NCI-H524 treated with DMSO at 0.1 percent for 48 hours (cell line): Measurements from ENCODE around the gene MMP2.

Experiments used
- DNase-seq: peaks from one replicate; lab custom pipeline; 2025; lab: John Stamatoyannopoulos, UW

Gene MMP2

GRCh38 chr16:55513616-55514015, 34.6 kb downstream of the MMP2 start:
- DNase-seq: no peak

GRCh38 chr16:55515111-55515510, 36.1 kb downstream of the MMP2 start:
- no peak for DNase-seq

- DNase-seq: no peak
Observed at GRCh38 chr16:55521792-55522191, 42.8 kb downstream of the MMP2 start.

- no peak for DNase-seq
Observed at GRCh38 chr16:55526441-55526840, 47.4 kb downstream of the MMP2 start.

GRCh38 chr16:55527885-55528284, 48.9 kb downstream of the MMP2 start:
- DNase-seq: no peak

- DNase-seq: no peak
Observed at GRCh38 chr16:55529018-55529417, 50.0 kb downstream of the MMP2 start.

- DNase-seq: no peak
Observed at GRCh38 chr16:55530316-55530856, 51.4 kb downstream of the MMP2 start.

GRCh38 chr16:55532227-55532626, 53.2 kb downstream of the MMP2 start:
- DNase-seq: no peak

- no peak for DNase-seq
Observed at GRCh38 chr16:55534756-55535155, 55.8 kb downstream of the MMP2 start.

- no peak for DNase-seq
Observed at GRCh38 chr16:55539049-55539448, 60.1 kb downstream of the MMP2 start.

- no peak for DNase-seq
Observed at GRCh38 chr16:55539488-55539887, 60.5 kb downstream of the MMP2 start.

GRCh38 chr16:55540221-55540620, 61.2 kb downstream of the MMP2 start:
- no peak for DNase-seq

GRCh38 chr16:55542459-55543082, 63.6 kb downstream of the MMP2 start:
- no peak for DNase-seq

GRCh38 chr16:55543472-55543871, 64.5 kb downstream of the MMP2 start:
- DNase-seq: no peak

GRCh38 chr16:55552621-55553020, 73.6 kb downstream of the MMP2 start:
- no peak for DNase-seq

GRCh38 chr16:55555436-55555835, 76.4 kb downstream of the MMP2 start:
- DNase-seq: no peak
